Measurements from ENCODE around the gene G3BP2.

- TF ChIP-seq POLR2A (IDR thresholded peaks at IDR 0.05; ENCODE audit: low read length) (no peak), GATA1 (IDR thresholded peaks at IDR 0.05; ENCODE audit: low read depth, low read length) (no peak)
These were observed 1.3 kb downstream of the G3BP2 start for GRCh38 chr4:75671802-75672421.
